ENCODE data around the gene CDKAL1. TPM values are rescaled to one million over a fixed set of nuclear protein-coding genes. Genes with fewer than 3 reads are reported as not detected.

Gene CDKAL1
- total and polyA plus RNA-seq, 2 donors from 2014 or later = 4.6 to 20.2 TPM

DNA sequence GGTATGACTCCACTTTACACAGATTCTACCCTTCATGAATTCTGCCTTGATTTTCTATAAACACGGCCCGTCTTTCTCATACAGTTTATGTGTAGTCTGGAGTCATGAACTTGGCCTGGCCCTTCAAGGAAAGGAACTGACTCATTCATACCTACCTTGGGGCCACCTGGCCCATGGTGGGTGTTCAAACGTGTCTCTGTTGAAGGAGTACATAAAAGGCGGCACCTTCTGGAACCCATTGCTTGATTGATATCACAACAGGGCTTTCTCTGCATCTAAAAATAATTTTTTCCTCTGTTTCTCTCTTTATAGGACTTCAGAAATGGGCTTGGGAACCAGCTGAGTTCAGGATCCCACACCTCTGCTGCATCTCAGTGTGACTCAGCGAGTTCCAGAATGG is 696.3 kb downstream of the CDKAL1 start:
- no peak overlapping the region for H3K27ac ChIP-seq (ENCODE audit: low read depth in 2 of 2, low read length in 2 of 2)
- no peaks in the 10 kb centered on the region for H3K4me1 ChIP-seq (ENCODE audit: control insufficient read depth in 2 of 3, insufficient read depth in 2 of 3, low read depth in 1 of 3, low read length in 3 of 3)
- peaks cover 0 to 5% (median 0%) of the 10 kb centered on the region in 3 donors for H3K9me3 ChIP-seq (ENCODE audit: control insufficient read depth in 2 of 3, insufficient read depth in 1 of 3, low read length in 3 of 3)
- TF ChIP-seq, protein P1, sequence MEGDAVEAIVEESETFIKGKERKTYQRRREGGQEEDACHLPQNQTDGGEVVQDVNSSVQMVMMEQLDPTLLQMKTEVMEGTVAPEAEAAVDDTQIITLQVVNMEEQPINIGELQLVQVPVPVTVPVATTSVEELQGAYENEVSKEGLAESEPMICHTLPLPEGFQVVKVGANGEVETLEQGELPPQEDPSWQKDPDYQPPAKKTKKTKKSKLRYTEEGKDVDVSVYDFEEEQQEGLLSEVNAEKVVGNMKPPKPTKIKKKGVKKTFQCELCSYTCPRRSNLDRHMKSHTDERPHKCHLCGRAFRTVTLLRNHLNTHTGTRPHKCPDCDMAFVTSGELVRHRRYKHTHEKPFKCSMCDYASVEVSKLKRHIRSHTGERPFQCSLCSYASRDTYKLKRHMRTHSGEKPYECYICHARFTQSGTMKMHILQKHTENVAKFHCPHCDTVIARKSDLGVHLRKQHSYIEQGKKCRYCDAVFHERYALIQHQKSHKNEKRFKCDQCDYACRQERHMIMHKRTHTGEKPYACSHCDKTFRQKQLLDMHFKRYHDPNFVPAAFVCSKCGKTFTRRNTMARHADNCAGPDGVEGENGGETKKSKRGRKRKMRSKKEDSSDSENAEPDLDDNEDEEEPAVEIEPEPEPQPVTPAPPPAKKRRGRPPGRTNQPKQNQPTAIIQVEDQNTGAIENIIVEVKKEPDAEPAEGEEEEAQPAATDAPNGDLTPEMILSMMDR (IDR thresholded peaks at IDR 0.05; ENCODE audit: borderline replicate concordance, extremely low read depth, insufficient read depth) = no peak
- no peak overlapping the region for H3K4me3 ChIP-seq (ENCODE audit: low read length in 3 of 3)
- H3K9ac ChIP-seq (ENCODE audit: low read length in 3 of 3) = no peak overlapping the region
- H3K36me3 ChIP-seq (ENCODE audit: control insufficient read depth in 2 of 3, insufficient read depth in 3 of 3, low read length in 3 of 3) = no peaks in the 10 kb centered on the region
- no peaks in the 10 kb centered on the region for H3K27me3 ChIP-seq (ENCODE audit: control insufficient read depth, insufficient read depth, low read length)
- FAIRE-seq = no peak
- no peak for DNase-seq
- intact Hi-C loops (cut with DNase I) = no loop called here

DNA sequence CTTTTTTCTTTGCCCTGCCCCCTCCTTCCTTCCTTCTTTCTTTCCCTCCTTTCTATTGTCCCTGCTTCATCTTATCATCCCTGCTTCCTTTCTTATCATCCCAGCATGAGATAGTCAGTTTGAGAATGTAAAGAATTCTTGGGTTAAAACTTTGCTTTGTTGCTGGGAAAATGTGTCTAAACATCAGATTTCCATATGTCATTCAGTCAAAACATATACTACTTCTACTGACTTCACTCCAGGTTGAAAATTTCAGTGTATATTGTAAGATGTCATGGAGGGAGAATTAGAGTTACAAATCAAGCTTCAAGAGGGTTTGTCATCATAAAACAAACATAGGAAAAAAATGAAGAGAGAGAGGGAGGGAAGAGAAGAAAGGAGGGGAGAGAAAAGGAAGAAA is 700.9 kb downstream of the CDKAL1 start:
- no peak for FAIRE-seq
- Histone ChIP-seq H3K4me3 (ENCODE audit: low read length in 3 of 3) (no peak overlapping the region), H3K4me1 (ENCODE audit: control insufficient read depth in 2 of 3, insufficient read depth in 2 of 3, low read depth in 1 of 3, low read length in 3 of 3) (no peaks in the 10 kb centered on the region), H3K27me3 (ENCODE audit: control insufficient read depth, insufficient read depth, low read length) (no peaks in the 10 kb centered on the region), H3K9ac (ENCODE audit: low read length in 3 of 3) (no peak overlapping the region), H3K36me3 (ENCODE audit: control insufficient read depth in 2 of 3, insufficient read depth in 3 of 3, low read length in 3 of 3) (no peaks in the 10 kb centered on the region), H3K27ac (ENCODE audit: low read depth in 2 of 2, low read length in 2 of 2) (no peak overlapping the region), H3K9me3 (ENCODE audit: control insufficient read depth in 2 of 3, insufficient read depth in 1 of 3, low read length in 3 of 3) (peaks cover 0 to 5% (median 0%) of the 10 kb centered on the region in 3 donors)
- no peak for DNase-seq
- intact Hi-C loops (cut with DNase I) = no loop called here
- TF ChIP-seq, protein P1 (IDR thresholded peaks at IDR 0.05; ENCODE audit: borderline replicate concordance, extremely low read depth, insufficient read depth) = no peak

DNA sequence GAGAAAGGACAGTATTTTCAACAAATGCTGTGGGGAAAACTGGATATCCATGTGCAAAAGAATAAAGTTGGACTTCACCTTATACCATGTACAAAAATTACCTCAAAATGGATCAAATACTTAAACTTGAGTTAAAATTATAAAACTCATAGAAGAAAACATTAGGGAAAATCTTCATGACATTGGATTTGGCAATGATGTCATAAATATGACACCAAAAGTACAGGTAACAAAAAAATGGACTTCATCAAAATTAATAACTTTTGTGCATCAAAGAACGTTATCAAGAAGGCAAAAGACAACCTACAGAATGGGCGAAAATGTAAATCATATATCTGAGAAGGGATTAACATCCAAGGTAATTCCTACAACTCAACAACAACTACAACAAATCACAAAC is 704.0 kb downstream of the CDKAL1 start:
- no peaks in the 10 kb centered on the region for H3K4me1 ChIP-seq (ENCODE audit: control insufficient read depth in 2 of 3, insufficient read depth in 2 of 3, low read depth in 1 of 3, low read length in 3 of 3)
- H3K9me3 ChIP-seq (ENCODE audit: control insufficient read depth in 2 of 3, insufficient read depth in 1 of 3, low read length in 3 of 3) = peaks cover 0 to 5% (median 0%) of the 10 kb centered on the region in 3 donors
- H3K27ac ChIP-seq (ENCODE audit: low read depth in 2 of 2, low read length in 2 of 2) = no peak overlapping the region
- no peaks in the 10 kb centered on the region for H3K36me3 ChIP-seq (ENCODE audit: control insufficient read depth in 2 of 3, insufficient read depth in 3 of 3, low read length in 3 of 3)
- intact Hi-C loops (cut with DNase I) = no loop called here
- DNase-seq = no peak
- no peaks in the 10 kb centered on the region for H3K27me3 ChIP-seq (ENCODE audit: control insufficient read depth, insufficient read depth, low read length)
- H3K9ac ChIP-seq (ENCODE audit: low read length in 3 of 3) = no peak overlapping the region
- H3K4me3 ChIP-seq (ENCODE audit: low read length in 3 of 3) = no peak overlapping the region
- FAIRE-seq = no peak
- TF ChIP-seq, protein P1 (IDR thresholded peaks at IDR 0.05; ENCODE audit: borderline replicate concordance, extremely low read depth, insufficient read depth) = no peak

DNA sequence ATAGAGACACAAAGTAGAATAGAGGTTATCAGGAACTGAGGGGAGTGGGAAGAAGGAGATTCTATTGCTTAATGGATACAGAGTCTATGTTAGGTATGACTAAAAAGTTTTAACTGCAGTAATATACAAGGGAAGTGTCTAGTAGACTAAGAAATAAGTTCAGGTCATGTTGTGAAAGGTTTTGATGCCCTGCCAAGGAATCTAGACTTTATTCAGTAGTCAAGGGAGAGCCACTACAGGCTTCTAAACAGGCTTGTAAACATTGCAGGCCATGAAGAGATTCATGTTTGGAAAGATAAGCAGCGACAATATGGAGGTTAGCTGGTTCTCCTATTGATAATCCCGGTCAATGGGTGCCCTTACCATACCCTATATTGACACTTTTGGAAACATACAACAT is 706.5 kb downstream of the CDKAL1 start:
- no peak for DNase-seq
- Histone ChIP-seq H3K27me3 (ENCODE audit: control insufficient read depth, insufficient read depth, low read length) (no peaks in the 10 kb centered on the region), H3K27ac (ENCODE audit: low read depth in 2 of 2, low read length in 2 of 2) (no peak overlapping the region), H3K4me3 (ENCODE audit: low read length in 3 of 3) (no peak overlapping the region), H3K4me1 (ENCODE audit: control insufficient read depth in 2 of 3, insufficient read depth in 2 of 3, low read depth in 1 of 3, low read length in 3 of 3) (no peaks in the 10 kb centered on the region), H3K9ac (ENCODE audit: low read length in 3 of 3) (no peak overlapping the region), H3K9me3 (ENCODE audit: control insufficient read depth in 2 of 3, insufficient read depth in 1 of 3, low read length in 3 of 3) (no peaks in the 10 kb centered on the region), H3K36me3 (ENCODE audit: control insufficient read depth in 2 of 3, insufficient read depth in 3 of 3, low read length in 3 of 3) (no peaks in the 10 kb centered on the region)
- intact Hi-C loops (cut with DNase I) = no loop called here
- no peak for FAIRE-seq
- TF ChIP-seq, protein P1 (IDR thresholded peaks at IDR 0.05; ENCODE audit: borderline replicate concordance, extremely low read depth, insufficient read depth) = no peak

All from kidney (tissue), 14 donors.